Activated naive CD4-positive, alpha-beta T cell treated with anti-CD3 and anti-CD28 coated beads, Interleukin-2, amount 50 U/mL, for 24 hours (primary cell): ENCODE results near the gene DENND2A.
A peak's percentile ranks its signal among the peaks of the same experiment; 100 is the strongest.
"Not testable (repeated sequence)": the region's sequence is repeated elsewhere in the genome, so short reads cannot be mapped to it uniquely, and the experiment has no call there.

Source experiments
- H3K27ac Mint-ChIP-seq: one replicate; pipeline ENCODE4 v1.8.0; 2021; ENCODE audit warnings: mild to moderate bottlenecking, mixed read lengths
- H3K27me3 Mint-ChIP-seq: one replicate; pipeline ENCODE4 v1.8.0; 2021; ENCODE audit warnings: mixed read lengths
- H3K36me3 Mint-ChIP-seq: one replicate; pipeline ENCODE4 v1.8.0; 2021; ENCODE audit warnings: mixed read lengths
- H3K4me1 Mint-ChIP-seq: one replicate; pipeline ENCODE4 v1.8.0; 2021; ENCODE audit warnings: mixed read lengths
- H3K4me3 Mint-ChIP-seq: one replicate; pipeline ENCODE4 v1.8.0; 2021; ENCODE audit warnings: mild to moderate bottlenecking, mixed read lengths
- H3K9me3 Mint-ChIP-seq: one replicate; pipeline ENCODE4 v1.8.0; 2021; ENCODE audit warnings: mixed read lengths

DENND2A gene

GRCh38 chr7:140541513-140542227, 98.9 kb downstream of the DENND2A start:
- no peak overlapping the region for H3K27ac Mint-ChIP-seq
- peaks cover 5% of the 10 kb centered on the region for H3K4me1 Mint-ChIP-seq

GRCh38 chr7:140541176-140541512, 99.5 kb downstream of the DENND2A start:
- Mint-ChIP-seq H3K4me1 (peaks cover 5% of the 10 kb centered on the region), H3K27ac (no peak overlapping the region), H3K9me3 (no peaks in the 10 kb centered on the region), H3K4me3 (no peak overlapping the region), H3K36me3 (no peaks in the 10 kb centered on the region), H3K27me3 (peaks cover 2% of the 10 kb centered on the region)

More at GRCh38 chr7:140541513-140542227, 98.9 kb downstream of the DENND2A start:
- Mint-ChIP-seq H3K9me3 (no peaks in the 10 kb centered on the region), H3K36me3 (no peaks in the 10 kb centered on the region), H3K4me3 (no peak overlapping the region), H3K27me3 (peaks cover 2% of the 10 kb centered on the region)

DNA sequence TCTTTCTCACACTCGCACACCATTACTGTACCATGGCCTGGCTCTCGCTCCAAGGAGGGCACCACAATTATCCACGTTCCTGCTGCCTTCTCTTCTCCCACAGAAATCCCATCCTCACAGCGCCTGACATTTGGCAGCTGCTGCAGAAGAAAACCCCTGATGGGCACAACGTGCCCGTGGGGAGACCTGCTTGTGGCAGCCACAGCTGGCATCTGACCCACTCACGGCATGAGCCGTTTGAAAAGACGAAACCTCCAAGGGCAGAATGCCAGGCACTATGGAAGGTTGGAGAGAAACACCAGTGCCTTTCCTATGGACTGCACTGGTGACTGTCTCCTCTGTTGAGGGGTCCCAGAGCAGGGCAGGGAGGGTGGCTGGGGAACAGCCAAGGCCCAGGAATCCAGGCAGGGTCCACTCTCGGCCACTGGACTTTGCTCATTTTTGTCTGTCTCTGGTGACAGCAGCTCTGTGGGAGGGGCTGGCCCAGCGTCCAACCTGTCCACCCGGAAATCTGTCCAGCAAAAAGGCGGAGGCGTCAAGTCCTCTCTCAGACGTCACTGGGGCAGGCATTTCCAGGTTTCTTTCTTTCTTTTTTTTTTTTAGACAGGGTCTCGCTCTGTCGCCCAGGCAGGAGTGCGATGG, 100.4 kb downstream of the DENND2A start:
- Mint-ChIP-seq H3K4me1 (peaks cover 5% of the 10 kb centered on the region), H3K36me3 (no peaks in the 10 kb centered on the region)

GRCh38 chr7:140539461-140539860, 101.2 kb downstream of the DENND2A start:
- H3K9me3 Mint-ChIP-seq, result no peaks in the 10 kb centered on the region
- H3K27ac Mint-ChIP-seq, result no peak overlapping the region
- H3K4me1 Mint-ChIP-seq, result peaks cover 5% of the 10 kb centered on the region
- H3K27me3 Mint-ChIP-seq, result peaks cover 2% of the 10 kb centered on the region
- H3K4me3 Mint-ChIP-seq, result no peak overlapping the region
- H3K36me3 Mint-ChIP-seq, result no peaks in the 10 kb centered on the region

More for the DNA sequence above, 100.4 kb downstream of the DENND2A start:
- no peak overlapping the region for H3K27ac Mint-ChIP-seq
- peaks cover 2% of the 10 kb centered on the region for H3K27me3 Mint-ChIP-seq
- no peak overlapping the region for H3K4me3 Mint-ChIP-seq
- no peaks in the 10 kb centered on the region for H3K9me3 Mint-ChIP-seq

DNA sequence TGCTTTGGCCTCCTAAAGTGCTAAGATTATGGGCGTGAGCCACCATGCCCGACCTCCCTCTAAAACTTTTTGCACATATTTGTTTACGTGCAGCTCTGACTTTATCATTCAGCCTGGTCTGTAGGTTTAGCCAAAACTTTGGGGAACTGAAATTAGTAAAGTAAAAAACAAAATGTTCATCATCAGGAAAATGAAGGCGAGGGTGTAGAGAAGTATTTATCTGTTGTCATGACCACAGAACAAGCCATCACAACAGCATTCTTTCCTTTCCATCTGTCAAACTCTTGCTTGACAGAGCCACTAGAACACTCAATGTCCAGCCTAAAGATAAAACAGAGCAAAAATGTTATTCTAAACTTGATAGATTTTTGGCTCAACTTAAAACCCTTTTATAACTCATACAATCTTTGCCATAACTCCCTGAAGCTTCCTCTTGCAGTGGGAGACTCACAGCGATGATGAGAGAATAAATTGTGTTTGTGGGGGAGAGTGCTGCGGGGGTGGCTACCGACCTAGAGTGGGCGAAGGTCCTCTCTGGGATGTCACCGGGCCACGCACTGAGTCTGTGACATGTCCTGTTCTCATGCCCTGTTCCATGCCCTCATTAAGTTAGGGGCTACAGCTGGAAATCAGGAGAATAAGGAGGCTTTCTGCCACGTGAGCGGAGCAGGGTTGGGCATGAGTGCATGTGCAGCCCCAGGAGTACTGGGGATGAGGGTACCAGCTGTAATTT, 102.7 kb downstream of the DENND2A start:
- Mint-ChIP-seq H3K4me1 (peaks cover 5% of the 10 kb centered on the region), H3K9me3 (no peaks in the 10 kb centered on the region), H3K27me3 (peaks cover 2% of the 10 kb centered on the region), H3K4me3 (no peak overlapping the region), H3K36me3 (no peaks in the 10 kb centered on the region), H3K27ac (no peak overlapping the region)

DNA sequence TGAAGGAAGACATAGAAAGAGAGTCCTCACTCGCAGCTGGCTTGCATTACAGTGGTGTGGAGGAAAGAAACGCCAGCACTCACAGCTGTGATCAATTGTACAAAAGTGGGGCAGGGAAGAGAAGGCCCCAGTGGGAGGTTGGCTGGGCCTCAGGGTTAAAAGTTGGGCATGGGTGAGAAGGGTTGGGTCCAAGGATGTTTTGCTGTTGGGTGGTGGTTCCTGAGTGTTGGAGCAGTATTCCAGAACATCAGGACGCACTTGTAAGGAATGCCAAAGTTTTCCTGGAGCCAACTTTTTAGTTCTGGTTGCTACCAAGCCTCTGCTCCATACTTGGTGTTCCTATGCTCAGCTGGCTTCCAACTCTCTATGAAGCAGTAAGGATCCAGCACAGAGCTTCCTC, 105.9 kb downstream of the DENND2A start:
- Mint-ChIP-seq H3K9me3 (no peaks in the 10 kb centered on the region), H3K4me3 (no peak overlapping the region), H3K27me3 (peaks cover 3% of the 10 kb centered on the region), H3K27ac (no peak overlapping the region), H3K4me1 (no peaks in the 10 kb centered on the region), H3K36me3 (no peaks in the 10 kb centered on the region)

- Mint-ChIP-seq H3K27ac (peak overlapping the region; percentile 46), H3K36me3 (no peaks in the 10 kb centered on the region)
These were observed 107.2 kb downstream of the DENND2A start for GRCh38 chr7:140533394-140533872.

GRCh38 chr7:140529428-140529827, 111.2 kb downstream of the DENND2A start:
- H3K4me1 Mint-ChIP-seq, H3K9me3 Mint-ChIP-seq, H3K36me3 Mint-ChIP-seq, H3K4me3 Mint-ChIP-seq, H3K27ac Mint-ChIP-seq, H3K27me3 Mint-ChIP-seq: not testable (repeated sequence)

More at GRCh38 chr7:140533394-140533872, 107.2 kb downstream of the DENND2A start:
- Mint-ChIP-seq H3K4me3 (no peak overlapping the region), H3K4me1 (no peaks in the 10 kb centered on the region), H3K9me3 (no peaks in the 10 kb centered on the region), H3K27me3 (peaks cover 3% of the 10 kb centered on the region)

DNA sequence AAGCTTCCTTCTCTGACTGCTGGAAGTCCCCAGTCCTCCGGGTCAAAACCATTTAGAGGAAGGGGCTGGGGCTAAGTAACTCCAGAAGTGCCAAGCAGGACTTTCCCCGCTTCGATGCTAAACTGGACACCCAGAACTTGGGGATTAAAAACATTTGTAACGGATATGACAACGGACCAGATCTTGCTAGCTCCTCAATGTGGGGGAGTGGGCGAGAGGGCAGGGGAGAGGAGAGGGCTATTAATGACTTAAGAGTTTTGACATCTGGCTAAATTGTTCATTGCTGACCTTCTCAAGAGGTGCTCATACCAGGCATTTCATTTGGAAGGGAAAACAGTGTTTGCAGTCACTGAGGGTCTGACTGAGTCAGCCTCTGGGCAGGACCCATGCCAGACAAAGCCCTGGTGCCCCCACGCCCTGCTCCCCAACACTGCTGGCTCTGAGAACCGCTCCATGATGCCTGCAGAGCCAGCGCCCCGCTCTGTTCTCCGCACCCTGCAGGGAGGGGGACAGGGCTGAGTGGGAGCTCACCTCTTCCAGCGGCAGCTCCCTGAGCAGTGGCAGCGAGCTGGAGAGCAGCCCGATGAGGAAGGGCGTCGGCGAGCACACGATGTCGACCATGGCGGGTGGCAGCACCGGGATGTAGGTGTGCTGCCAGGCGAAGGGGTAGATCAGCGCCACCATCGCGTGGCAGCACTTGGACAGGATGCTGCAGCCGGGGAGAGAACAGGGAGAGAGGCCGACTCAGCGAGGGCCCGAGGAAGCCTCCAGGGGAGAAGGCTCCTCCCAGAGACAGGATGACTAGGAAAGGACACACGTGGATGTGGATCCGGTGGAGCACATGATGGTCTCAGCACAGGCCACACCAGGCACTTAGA, 113.6 kb downstream of the DENND2A start:
- Mint-ChIP-seq H3K36me3 (no peaks in the 10 kb centered on the region), H3K4me1 (no peaks in the 10 kb centered on the region), H3K9me3 (no peaks in the 10 kb centered on the region), H3K4me3 (no peak overlapping the region), H3K27me3 (peaks cover 6% of the 10 kb centered on the region), H3K27ac (no peak overlapping the region)

- Mint-ChIP-seq H3K27me3 (peaks cover 6% of the 10 kb centered on the region), H3K36me3 (no peaks in the 10 kb centered on the region), H3K4me1 (no peaks in the 10 kb centered on the region), H3K9me3 (no peaks in the 10 kb centered on the region), H3K4me3 (no peak overlapping the region), H3K27ac (no peak overlapping the region)
These were observed 114.4 kb downstream of the DENND2A start for GRCh38 chr7:140526214-140526613.

GRCh38 chr7:140525743-140526142, 114.9 kb downstream of the DENND2A start:
- H3K27me3 Mint-ChIP-seq, result peaks cover 6% of the 10 kb centered on the region
- no peak overlapping the region for H3K4me3 Mint-ChIP-seq
- H3K9me3 Mint-ChIP-seq, result no peaks in the 10 kb centered on the region
- H3K4me1 Mint-ChIP-seq, result no peaks in the 10 kb centered on the region
- H3K27ac Mint-ChIP-seq, result no peak overlapping the region
- no peaks in the 10 kb centered on the region for H3K36me3 Mint-ChIP-seq

GRCh38 chr7:140521421-140521820, 119.2 kb downstream of the DENND2A start:
- Mint-ChIP-seq H3K4me3 (no peak overlapping the region), H3K4me1 (peaks cover 4% of the 10 kb centered on the region), H3K27me3 (no peaks in the 10 kb centered on the region), H3K36me3 (no peaks in the 10 kb centered on the region), H3K9me3 (no peaks in the 10 kb centered on the region), H3K27ac (no peak overlapping the region)

DNA sequence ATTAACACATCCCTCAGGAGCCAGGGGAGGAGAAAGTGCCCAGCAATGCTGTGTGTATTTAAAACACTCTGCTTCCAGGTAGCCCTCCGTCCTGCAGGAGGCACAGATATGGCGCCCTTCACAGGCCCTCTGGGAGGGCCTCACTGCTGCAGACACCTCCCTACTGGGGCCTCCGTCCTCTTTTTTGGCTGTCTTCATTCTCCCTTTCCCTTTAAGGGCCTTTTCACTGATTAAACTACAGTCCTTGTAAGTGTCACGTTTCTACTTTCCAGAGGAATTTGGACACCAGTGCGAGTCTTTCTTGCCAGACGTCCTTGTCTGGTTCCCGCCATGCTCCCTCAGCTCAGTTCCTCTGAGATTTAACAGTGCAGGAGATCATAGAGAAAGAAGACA, 121.6 kb downstream of the DENND2A start:
- Mint-ChIP-seq H3K27ac (no peak overlapping the region), H3K4me1 (peaks cover 4% of the 10 kb centered on the region), H3K36me3 (no peaks in the 10 kb centered on the region), H3K9me3 (no peaks in the 10 kb centered on the region), H3K27me3 (no peaks in the 10 kb centered on the region), H3K4me3 (no peak overlapping the region)

GRCh38 chr7:140518370-140519006, 122.1 kb downstream of the DENND2A start:
- Mint-ChIP-seq H3K27me3 (no peaks in the 10 kb centered on the region), H3K27ac (no peak overlapping the region), H3K4me1 (peaks cover 4% of the 10 kb centered on the region), H3K4me3 (no peak overlapping the region), H3K36me3 (no peaks in the 10 kb centered on the region), H3K9me3 (no peaks in the 10 kb centered on the region)
